OCI-LY7 (cell line): ENCODE data around the gene TULP4.

ENCODE experiments used
- CTCF ChIP-seq: fragments of 200-600 bp; sonication (generic); conservative IDR thresholded peaks from 2 replicates; pipeline ENCODE4 v1.5.1; 2014; ENCODE audit warnings: mild to moderate bottlenecking, antibody characterized with exemption, low read length, moderate library complexity, mixed read lengths
- EZH2phosphoT487 ChIP-seq: fragments of 200-600 bp; sonication (generic); IDR thresholded peaks from 2 replicates; pipeline ENCODE4 v1.6.1; 2018; ENCODE audit warnings: low read depth, borderline replicate concordance, mild to moderate bottlenecking, mixed run types, antibody characterized with exemption, low read length, moderate library complexity, mixed read lengths

- TF ChIP-seq CTCF (no peak), EZH2phosphoT487 (no peak)
Measured at GRCh38 chr6:158303210-158303731, 9.0 kb upstream of the TULP4 start.
